Measurements from ENCODE around the gene RGS7. TPM values are rescaled to one million over a fixed set of nuclear protein-coding genes. Genes with fewer than 3 reads are reported as not detected.

Gene RGS7
- total and polyA plus RNA-seq, 2 of the 8 experiments (the other 6 are each of a cell fraction or from before 2014, with no cell fraction given) = 1.6 to 3.0 TPM

- Histone ChIP-seq H3K79me1 (ENCODE audit: low read depth, low read length) (no peaks in the 10 kb centered on the region), H3K4me3 (ENCODE audit: extremely low read depth in 1 of 4, insufficient read depth in 2 of 4, low read depth in 3 of 4, low read length in 4 of 4) (peak overlapping the region in 1 of 4 experiments; percentile 21; a peak in 1 of 8 replicates), H2BK20ac (ENCODE audit: low read length) (peak overlapping the region; percentile 23; the same call in 1 of the 2 replicates), H3K56ac (replicated peaks; ENCODE audit: insufficient read length, low read depth, low read length) (no peak overlapping the region), H2BK5ac (ENCODE audit: low read depth, low read length) (peak overlapping the region; percentile 98; the same call in 1 of the 2 replicates), H3K27ac (ENCODE audit: low read depth, low read length) (peak overlapping the region; percentile 83; the same call in 1 of the 2 replicates), H2AFZ (ENCODE audit: low read length) (no peak overlapping the region), H3K4me1 (replicated peaks in 1 of 4; ENCODE audit: control insufficient read depth in 3 of 4, insufficient read depth in 4 of 4, low read length in 3 of 4) (peaks cover 2 to 20% (median 14%) of the 10 kb centered on the region in 4 experiments; a peak in 4 of 7 replicates), H2BK12ac (ENCODE audit: low read depth, low read length) (peak overlapping the region; percentile 81; the same call in 1 of the 2 replicates), H2BK15ac (ENCODE audit: low read length) (no peak overlapping the region), H3K23ac (ENCODE audit: insufficient read length) (no peak overlapping the region), H4K20me1 (replicated peaks in 1 of 2; ENCODE audit: control insufficient read depth in 1 of 2, insufficient read depth in 2 of 2, low read length in 2 of 2) (no peaks in the 10 kb centered on the region), H3K36me3 (ENCODE audit: control insufficient read depth in 2 of 4, insufficient read depth in 4 of 4, low read length in 3 of 4) (no peaks in the 10 kb centered on the region), H4K91ac (replicated peaks; ENCODE audit: insufficient read length, low read length) (no peak overlapping the region), H3K14ac (ENCODE audit: insufficient read length) (no peak overlapping the region), H3K9ac (replicated peaks in 1 of 4; ENCODE audit: extremely low read depth in 1 of 4, low read depth in 3 of 4, low read length in 3 of 4) (no peak overlapping the region), H3K18ac (ENCODE audit: extremely low read depth, low read length) (peak overlapping the region; percentile 40; the same call in 1 of the 2 replicates), H3K23me2 (ENCODE audit: low read depth, low read length) (no peaks in the 10 kb centered on the region), H3K9me3 (ENCODE audit: insufficient read depth in 2 of 2, low read depth in 1 of 2, low read length in 1 of 2) (0 out of 4 replicates have a peak, but pooled peaks cover 0 to 3% of the 10 kb centered on the region in 2 experiments), H3K27me3 (replicated peaks in 1 of 4; ENCODE audit: control insufficient read depth in 3 of 4, extremely low read depth in 1 of 4, insufficient read depth in 3 of 4, low read length in 3 of 4) (no peaks in the 10 kb centered on the region), H2AK5ac (ENCODE audit: low read depth, low read length) (no peak overlapping the region), H4K8ac (ENCODE audit: extremely low read depth, insufficient read depth, low read length) (no peak overlapping the region), H3K79me2 (ENCODE audit: control insufficient read depth in 1 of 2, insufficient read depth in 2 of 2, low read length in 2 of 2) (no peaks in the 10 kb centered on the region), H3K4ac (replicated peaks; ENCODE audit: insufficient read length, low read depth, low read length) (no peak overlapping the region), H2BK120ac (replicated peaks; ENCODE audit: low read depth, low read length) (no peak overlapping the region), H3K4me2 (ENCODE audit: insufficient read depth in 1 of 2, low read depth in 2 of 2, low read length in 2 of 2) (peak overlapping the region; percentile 19 to 61; a peak in 3 of 4 replicates), H4K5ac (ENCODE audit: insufficient read length, low read depth, low read length) (no peak overlapping the region)
- 46% methylated on average over 7 of the region's 7 CpGs; no CpG with 5 or more reads in 1 of the 2 experiments for WGBS, 2 experiments (ENCODE audit: extremely low coverage in 1 of 2, insufficient coverage in 1 of 2, insufficient read length in 1 of 2, insufficient replicate concordance in 2 of 2, low coverage in 1 of 2, low lambda C conversion rate in 2 of 2, missing lambda C conversion rate in 1 of 2)
- DNase-seq (ENCODE audit: low read depth in 1 of 2, low spot score in 2 of 2) (peak in 1 of 2 experiments; percentile 33), FAIRE-seq (peak; percentile 98)
- CTCF ChIA-PET (ENCODE audit: partially characterized antibody) = interaction anchor here (1.1 to 1.5 kb wide), 2 partner anchors 17 to 46 kb away, joined by 5 to 7 read pairs; no protein-coding TSS in a partner anchor
- POLR2A ChIA-PET (ENCODE audit: partially characterized antibody) = interaction anchor here (1.9 kb wide), 1 partner anchor 17 kb away, joined by 4 read pairs; no protein-coding TSS in a partner anchor
- TF ChIP-seq TEAD4 (IDR thresholded peaks at IDR 0.05; ENCODE audit: low read depth, low read length) (peak; percentile 93), RAD21 (IDR thresholded peaks at IDR 0.05 in 1 of 2, conservative IDR thresholded peaks at IDR 0.05 in 1 of 2; ENCODE audit: low read depth in 2 of 2, low read length in 2 of 2) (0 out of 4 replicates have a peak, but pooled peaks of 1 of the 2 experiments have one; percentile 17), CHD2 (IDR thresholded peaks at IDR 0.05; ENCODE audit: low read length) (no peak)
Observed at GRCh38 chr1:241012708-241013340, 344.2 kb downstream of the RGS7 start.
